Measurements from ENCODE around the gene VSIG4. TPM values are rescaled to one million over a fixed set of nuclear protein-coding genes. Genes with fewer than 3 reads are reported as not detected.

The VSIG4 gene
- total and polyA plus RNA-seq, 2 of the 8 experiments (the other 6 are each of a cell fraction or from before 2014, with no cell fraction given): not detected

GRCh38 chrX:65994519-65995506 is 45.1 kb downstream of the VSIG4 start (continued):
- TF ChIP-seq POU5F1 (IDR thresholded peaks at IDR 0.05; ENCODE audit: low read depth, low read length) (no peak), POLR2A (IDR thresholded peaks at IDR 0.05; ENCODE audit: control extremely low read depth in 1 of 2, low read depth in 2 of 2, low read length in 2 of 2) (no peak), TCF12 (IDR thresholded peaks at IDR 0.05; ENCODE audit: low read depth, low read length) (no peak)

Data from H1 (cell line).